Natural killer cell (primary cell): ENCODE results near the gene ZNF148. TPM values are rescaled to one million over a fixed set of nuclear protein-coding genes. Genes with fewer than 3 reads are reported as not detected.
A peak's percentile ranks its signal among the peaks of the same experiment; 100 is the strongest.

Experiments
- ATAC-seq, 3 donors: fragments of 150-1000 bp in 2 of 3; fragments of 200-7000 bp in 1 of 3; cut with Tn5 transposase; 1 replicate in 1 of 3; 2 replicates in 2 of 3; pipeline ENCODE4 v1.10.0; 2021; ENCODE audit warnings: mild to moderate bottlenecking in 2 of 3, moderate library complexity in 2 of 3
- DNase-seq, 2 donors: peaks; one replicate each; pipeline versions ENCODE4 v3.0.0 to v3.0.0-alpha.2; 2013 to 2021; ENCODE audit warnings: mixed read lengths in 1 of 2
- H3K27ac ChIP-seq: one replicate; pipeline ENCODE4 v1.5.1; 2013; ENCODE audit warnings: mild to moderate bottlenecking, low read length
- H3K27me3 ChIP-seq: one replicate; pipeline ENCODE4 v1.6.1; 2013; ENCODE audit warnings: low read length; ENCODE audit not compliant: control insufficient read depth, insufficient read depth
- H3K36me3 ChIP-seq: one replicate; pipeline ENCODE4 v1.6.1; 2013; ENCODE audit warnings: low read length; ENCODE audit not compliant: control insufficient read depth, insufficient read depth
- H3K4me1 ChIP-seq: one replicate; pipeline ENCODE4 v1.6.1; 2013; ENCODE audit warnings: low read length; ENCODE audit not compliant: control insufficient read depth, insufficient read depth
- H3K4me3 ChIP-seq: one replicate; pipeline ENCODE4 v1.5.1; 2013; ENCODE audit warnings: low read length
- H3K9me3 ChIP-seq: one replicate; pipeline ENCODE4 v1.6.1; 2013; ENCODE audit warnings: low read length; ENCODE audit not compliant: control insufficient read depth, insufficient read depth
- H3K27ac Mint-ChIP-seq, 2 donors: one replicate each; pipeline ENCODE4 v1.8.0; 2022; ENCODE audit warnings: mild to moderate bottlenecking in 2 of 2, mixed read lengths in 2 of 2, moderate library complexity in 1 of 2
- H3K27me3 Mint-ChIP-seq, 2 donors: one replicate each; pipeline ENCODE4 v1.8.0; 2022; ENCODE audit warnings: low read depth in 2 of 2, mixed read lengths in 2 of 2
- H3K36me3 Mint-ChIP-seq: one replicate; pipeline ENCODE4 v1.8.0; 2022; ENCODE audit warnings: mixed read lengths
- H3K4me1 Mint-ChIP-seq, 2 donors: one replicate each; pipeline ENCODE4 v1.8.0; 2022; ENCODE audit warnings: mixed read lengths in 2 of 2
- H3K4me3 Mint-ChIP-seq: one replicate; pipeline ENCODE4 v1.8.0; 2022; ENCODE audit warnings: mild to moderate bottlenecking, moderate library complexity, mixed read lengths
- H3K9me3 Mint-ChIP-seq, 2 donors: one replicate each; pipeline ENCODE4 v1.8.0; 2022; ENCODE audit warnings: mixed read lengths in 2 of 2
- WGBS: methylation state at CpG from one replicate; pipeline ENCODE4 v1.1.7; 2013; ENCODE audit warnings: missing lambda C conversion rate; ENCODE audit not compliant: insufficient coverage; 5-methylcytosine and 5-hydroxymethylcytosine counted together
- intact Hi-C: fragments of 100-400 bp; cut with micrococcal nuclease; formaldehyde crosslinking; loops from one replicate; pipeline ENCODE4 v1.14.2; 2022
- total RNA-seq, 4 donors: library from RNA; stranded (reverse); fragments of 120-200 nt in 1 of 4; gene quantifications; one replicate each; pipeline versions ENCODE4 v1.2.3 to v1.2.4, GENCODE V29; 2013 to 2022
- TF ChIP-seq, protein P1 (sequence below): fragments of 200-600 bp; IDR thresholded peaks from one replicate; pipeline ENCODE4 v1.8.0; 2022; ENCODE audit warnings: antibody characterized with exemption

The ZNF148 gene
- total RNA-seq, 3 donors from 2014 or later (not counting 1 experiment from before 2014, with no cell fraction given), result 61.1 to 72.5 (median 62.8) TPM

DNA sequence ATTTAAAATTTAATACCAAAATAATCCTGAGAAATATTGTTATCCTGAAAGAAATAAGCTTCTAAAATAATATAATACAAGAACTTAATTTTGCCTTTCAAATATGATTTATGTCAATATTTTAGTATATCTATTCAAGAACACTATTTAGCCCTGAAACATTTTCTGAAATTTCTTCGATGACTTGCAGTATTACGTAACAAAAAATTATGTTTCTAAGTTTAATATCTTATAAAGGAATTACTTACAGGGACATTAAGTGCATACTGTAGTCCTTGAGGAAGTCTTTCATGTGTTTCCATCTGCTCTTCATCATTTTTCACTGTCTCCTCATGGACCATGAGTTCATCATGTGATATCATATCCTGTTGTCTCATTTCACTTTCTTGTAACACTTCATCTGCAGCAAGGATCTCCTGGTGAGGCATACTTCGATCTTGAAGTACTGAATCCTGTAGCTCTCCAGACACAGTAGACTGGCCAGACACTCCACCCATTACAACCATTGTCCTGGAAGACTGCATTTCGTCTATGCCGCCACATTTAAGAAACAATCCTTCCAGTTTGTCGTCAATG is 62.0 kb downstream of the ZNF148 start:
- no peaks in the 10 kb centered on the region for H3K36me3 Mint-ChIP-seq
- ATAC-seq (no peak), DNase-seq (peak in 1 of 2 donors; percentile 12)
- no peaks in the 10 kb centered on the region for H3K9me3 ChIP-seq
- H3K4me3 ChIP-seq, result no peak overlapping the region
- peaks cover 8% of the 10 kb centered on the region for H3K4me1 ChIP-seq
- H3K9me3 Mint-ChIP-seq, result no peaks in the 10 kb centered on the region
- H3K27ac Mint-ChIP-seq, result peak overlapping the region; percentile 5 to 98
- TF ChIP-seq, protein P1, sequence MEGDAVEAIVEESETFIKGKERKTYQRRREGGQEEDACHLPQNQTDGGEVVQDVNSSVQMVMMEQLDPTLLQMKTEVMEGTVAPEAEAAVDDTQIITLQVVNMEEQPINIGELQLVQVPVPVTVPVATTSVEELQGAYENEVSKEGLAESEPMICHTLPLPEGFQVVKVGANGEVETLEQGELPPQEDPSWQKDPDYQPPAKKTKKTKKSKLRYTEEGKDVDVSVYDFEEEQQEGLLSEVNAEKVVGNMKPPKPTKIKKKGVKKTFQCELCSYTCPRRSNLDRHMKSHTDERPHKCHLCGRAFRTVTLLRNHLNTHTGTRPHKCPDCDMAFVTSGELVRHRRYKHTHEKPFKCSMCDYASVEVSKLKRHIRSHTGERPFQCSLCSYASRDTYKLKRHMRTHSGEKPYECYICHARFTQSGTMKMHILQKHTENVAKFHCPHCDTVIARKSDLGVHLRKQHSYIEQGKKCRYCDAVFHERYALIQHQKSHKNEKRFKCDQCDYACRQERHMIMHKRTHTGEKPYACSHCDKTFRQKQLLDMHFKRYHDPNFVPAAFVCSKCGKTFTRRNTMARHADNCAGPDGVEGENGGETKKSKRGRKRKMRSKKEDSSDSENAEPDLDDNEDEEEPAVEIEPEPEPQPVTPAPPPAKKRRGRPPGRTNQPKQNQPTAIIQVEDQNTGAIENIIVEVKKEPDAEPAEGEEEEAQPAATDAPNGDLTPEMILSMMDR, result no peak
- H3K36me3 ChIP-seq, result peaks cover 15% of the 10 kb centered on the region
- no peak overlapping the region for H3K27ac ChIP-seq
- 92% methylated on average over 4 of the region's 6 CpGs for WGBS
- no peak overlapping the region for H3K4me3 Mint-ChIP-seq
- H3K27me3 Mint-ChIP-seq, result no peaks in the 10 kb centered on the region
- H3K4me1 Mint-ChIP-seq, result peaks cover 39 to 47% of the 10 kb centered on the region in 2 donors
- no peaks in the 10 kb centered on the region for H3K27me3 ChIP-seq
- intact Hi-C loops, result no loop called here

DNA sequence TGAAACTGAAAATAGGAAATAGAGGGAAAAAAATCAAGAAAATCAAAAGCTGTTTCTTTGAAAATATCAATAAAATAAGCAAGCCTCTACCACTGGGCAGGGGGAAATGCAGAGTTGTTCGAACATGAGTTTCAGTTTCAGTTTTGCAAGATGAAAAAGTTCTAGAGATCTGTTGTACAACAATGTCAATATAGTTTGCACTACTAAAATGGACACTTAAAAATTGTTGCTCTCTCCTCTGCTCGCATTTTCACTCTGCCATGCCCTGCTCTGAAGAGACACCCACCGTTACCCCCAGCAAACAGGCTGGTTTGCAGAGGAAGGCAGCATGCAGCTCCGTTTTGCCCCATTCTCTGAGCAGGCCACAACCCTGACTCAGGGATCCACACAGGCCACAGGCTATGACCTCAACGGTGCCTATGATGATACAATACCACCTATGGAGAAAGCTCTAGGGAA is 64.5 kb downstream of the ZNF148 start:
- TF ChIP-seq, protein P1, result no peak
- H3K27ac ChIP-seq, result peak overlapping the region; percentile 78
- no peaks in the 10 kb centered on the region for H3K9me3 ChIP-seq
- Mint-ChIP-seq H3K36me3 (no peaks in the 10 kb centered on the region), H3K27me3 (no peaks in the 10 kb centered on the region), H3K4me1 (peaks cover 41 to 44% of the 10 kb centered on the region in 2 donors), H3K9me3 (no peaks in the 10 kb centered on the region), H3K4me3 (peak overlapping the region; percentile 92), H3K27ac (peak overlapping the region; percentile 90 to 98)
- no peaks in the 10 kb centered on the region for H3K27me3 ChIP-seq
- H3K4me1 ChIP-seq, result peaks cover 8% of the 10 kb centered on the region
- ATAC-seq, result peak; percentile 92 to 94 (median 92)
- H3K36me3 ChIP-seq, result peaks cover 15% of the 10 kb centered on the region
- intact Hi-C loops, result loop anchor here (2.0 kb wide), 1 partner anchor 64 kb away; the partner anchor contains the start of gene ZNF148
- WGBS, result 1% methylated on average over 4 of the region's 5 CpGs
- H3K4me3 ChIP-seq, result peak overlapping the region; percentile 29
- DNase-seq, result peak; percentile 47 to 67

DNA sequence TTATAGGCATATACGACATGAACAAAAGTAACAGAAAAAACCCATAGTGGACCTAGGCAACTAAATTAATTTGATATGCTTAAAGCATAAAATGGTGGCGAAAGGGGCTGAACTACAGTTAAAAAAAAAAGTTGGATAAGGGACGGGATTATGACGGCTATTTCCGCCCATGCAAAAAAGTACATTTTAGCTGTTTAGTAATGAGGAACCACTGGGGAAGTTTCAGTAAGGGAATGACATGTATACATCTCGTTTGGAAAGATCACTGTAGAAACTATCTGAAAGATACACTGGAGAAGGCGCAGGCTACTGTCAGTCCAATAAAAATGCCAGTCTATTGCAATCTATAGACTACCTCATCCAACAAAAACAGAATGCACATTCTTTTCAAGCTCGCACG is 65.6 kb downstream of the ZNF148 start:
- peak overlapping the region; percentile 78 for H3K27ac ChIP-seq
- H3K36me3 Mint-ChIP-seq, result no peaks in the 10 kb centered on the region

More for the DNA sequence above, 65.6 kb downstream of the ZNF148 start:
- H3K4me3 Mint-ChIP-seq, result peak overlapping the region; percentile 71
- WGBS, result 97% methylated on average over 9 of the region's 9 CpGs
- Histone ChIP-seq H3K9me3 (no peaks in the 10 kb centered on the region), H3K4me3 (no peak overlapping the region), H3K4me1 (peaks cover 8% of the 10 kb centered on the region), H3K27me3 (no peaks in the 10 kb centered on the region), H3K36me3 (peaks cover 17% of the 10 kb centered on the region)
- TF ChIP-seq, protein P1, result no peak
- H3K4me1 Mint-ChIP-seq, result peaks cover 48 to 51% of the 10 kb centered on the region in 2 donors
- intact Hi-C loops, result no loop called here
- DNase-seq, result no peak
- H3K9me3 Mint-ChIP-seq, result no peaks in the 10 kb centered on the region
- ATAC-seq, result no peak
- peak overlapping the region; percentile 90 to 98 for H3K27ac Mint-ChIP-seq
- no peaks in the 10 kb centered on the region for H3K27me3 Mint-ChIP-seq
